Ovary (tissue), 3 donors: Measurements from ENCODE around the gene GFAP.

Source experiments
- EP300 ChIP-seq: sonication (generic); formaldehyde crosslinking; IDR thresholded peaks from one replicate; pipeline ENCODE4 v1.6.1; 2017; ENCODE audit warnings: antibody characterized with exemption
- POLR2A ChIP-seq: fragments of 450-650 bp; IDR thresholded peaks from one replicate; pipeline ENCODE4 v1.6.1; 2017; ENCODE audit warnings: antibody characterized with exemption, mild to moderate bottlenecking, moderate library complexity
- TF ChIP-seq, protein P1 (sequence below), 3 donors: fragments of 450-650 bp in 2 of 3; fragments of 200-600 bp in 1 of 3; IDR thresholded peaks; one replicate each; pipeline versions ENCODE4 v1.5.1 to v1.8.0; 2016 to 2022; ENCODE audit warnings: antibody characterized with exemption in 3 of 3, mild to moderate bottlenecking in 1 of 3
- donor health status: DM: no; HTN: no; CAD: no.

DNA sequence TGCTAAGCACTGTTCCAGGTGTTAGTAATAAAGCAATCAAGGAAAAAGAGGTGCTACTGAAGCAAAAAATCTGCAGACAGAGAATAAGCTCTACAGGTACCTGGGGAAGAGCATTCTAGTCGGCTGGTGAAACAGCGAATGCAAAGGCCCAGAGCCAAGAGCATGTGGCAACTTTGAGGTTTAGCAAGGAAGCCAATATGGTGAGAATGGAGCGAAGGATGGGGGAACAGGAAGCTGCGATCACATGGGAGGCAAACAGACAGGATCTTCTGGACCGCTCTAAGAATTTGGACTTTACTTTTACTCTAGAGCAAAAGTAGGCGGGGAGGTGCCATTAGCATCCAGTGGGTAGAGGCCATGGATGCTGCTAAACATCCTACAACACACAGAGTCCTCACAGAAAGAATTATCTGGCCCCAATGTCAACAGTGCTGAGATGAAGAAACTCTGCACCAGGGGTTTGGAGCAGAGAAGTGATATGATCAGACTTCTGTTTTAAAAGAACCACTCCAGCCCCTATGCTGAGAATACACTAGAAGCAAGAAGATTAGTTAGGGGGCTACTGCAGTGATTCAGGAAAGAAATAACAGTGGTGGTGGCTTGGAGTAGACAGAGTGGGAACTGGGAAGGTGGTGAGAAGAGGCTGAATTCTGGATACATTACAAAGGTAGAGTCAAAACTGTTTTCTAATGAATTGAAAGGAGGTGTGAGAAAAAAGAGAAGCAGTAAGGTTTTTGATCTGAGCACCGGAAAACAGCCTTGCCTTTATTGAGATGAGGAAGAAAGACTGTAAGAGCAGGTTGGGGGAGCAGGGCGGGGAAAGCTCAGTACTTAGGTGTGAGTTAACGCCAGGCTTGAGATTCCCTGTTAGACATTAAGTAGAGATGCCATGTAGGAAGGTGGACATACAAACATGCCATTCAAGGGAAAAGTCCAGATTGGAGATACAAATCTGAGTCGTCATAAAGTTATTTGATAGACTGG is 27.0 kb downstream of the GFAP start:
- TF ChIP-seq, protein P1, sequence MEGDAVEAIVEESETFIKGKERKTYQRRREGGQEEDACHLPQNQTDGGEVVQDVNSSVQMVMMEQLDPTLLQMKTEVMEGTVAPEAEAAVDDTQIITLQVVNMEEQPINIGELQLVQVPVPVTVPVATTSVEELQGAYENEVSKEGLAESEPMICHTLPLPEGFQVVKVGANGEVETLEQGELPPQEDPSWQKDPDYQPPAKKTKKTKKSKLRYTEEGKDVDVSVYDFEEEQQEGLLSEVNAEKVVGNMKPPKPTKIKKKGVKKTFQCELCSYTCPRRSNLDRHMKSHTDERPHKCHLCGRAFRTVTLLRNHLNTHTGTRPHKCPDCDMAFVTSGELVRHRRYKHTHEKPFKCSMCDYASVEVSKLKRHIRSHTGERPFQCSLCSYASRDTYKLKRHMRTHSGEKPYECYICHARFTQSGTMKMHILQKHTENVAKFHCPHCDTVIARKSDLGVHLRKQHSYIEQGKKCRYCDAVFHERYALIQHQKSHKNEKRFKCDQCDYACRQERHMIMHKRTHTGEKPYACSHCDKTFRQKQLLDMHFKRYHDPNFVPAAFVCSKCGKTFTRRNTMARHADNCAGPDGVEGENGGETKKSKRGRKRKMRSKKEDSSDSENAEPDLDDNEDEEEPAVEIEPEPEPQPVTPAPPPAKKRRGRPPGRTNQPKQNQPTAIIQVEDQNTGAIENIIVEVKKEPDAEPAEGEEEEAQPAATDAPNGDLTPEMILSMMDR (IDR thresholded peaks at IDR 0.05): no peak
- TF ChIP-seq POLR2A (no peak), EP300 (no peak)
